Activated CD4-positive, alpha-beta T cell treated with anti-CD3 and anti-CD28 coated beads, Interleukin-2, Interleukin-6, amounts not matched to agents 100 ng/mL and 50 ng/mL, durations not matched to agents 16 hours and 8 hours (primary cell): ENCODE results near the gene STX10.
"Not testable (repeated sequence)": the region's sequence is repeated elsewhere in the genome, so short reads cannot be mapped to it uniquely, and the experiment has no call there.

Experiments
- DNase-seq: peaks from one replicate; pipeline ENCODE4 v3.0.0-alpha.2; 2020

Gene STX10

DNA sequence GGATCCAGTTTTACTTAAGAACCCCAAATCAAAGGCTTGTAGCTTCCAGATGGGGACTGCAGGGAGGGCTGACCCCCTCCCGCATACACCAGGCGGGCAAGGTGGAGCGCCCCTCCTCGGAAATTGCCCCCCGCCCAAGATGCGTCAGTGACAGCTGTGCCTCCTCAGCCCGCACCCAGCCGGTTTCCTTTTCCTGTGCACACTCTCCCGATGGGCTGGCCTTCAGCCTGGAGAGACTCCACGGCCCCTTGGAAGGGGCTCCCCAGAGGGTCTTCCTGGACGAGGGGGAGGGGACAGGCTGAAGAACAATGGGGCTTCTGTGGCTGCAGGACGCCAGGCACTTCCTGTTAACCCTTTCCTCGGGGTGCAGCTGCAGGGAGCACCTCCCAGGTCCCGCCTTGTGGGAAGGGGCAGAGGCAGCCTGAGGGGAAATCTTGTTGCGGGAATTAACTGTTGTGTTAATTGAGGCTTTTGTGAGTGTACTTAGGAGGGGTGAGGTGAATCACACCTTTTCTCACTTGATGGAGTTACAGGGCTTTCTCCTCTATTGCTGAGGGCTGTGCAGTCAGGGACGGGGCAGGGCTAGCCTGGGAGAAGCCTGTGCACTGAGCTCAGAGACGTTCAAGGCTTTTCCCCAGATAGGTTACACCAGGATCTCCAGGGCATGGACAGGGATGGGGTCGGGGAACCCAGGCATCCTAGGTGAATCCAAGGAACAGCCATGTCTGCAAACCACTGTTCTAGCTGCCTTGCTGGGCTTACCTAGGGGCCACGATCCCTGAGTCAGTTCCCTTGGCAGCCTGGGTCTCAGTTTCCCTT, 14.4 kb upstream of the STX10 start:
- peak; percentile 54 for DNase-seq

DNA sequence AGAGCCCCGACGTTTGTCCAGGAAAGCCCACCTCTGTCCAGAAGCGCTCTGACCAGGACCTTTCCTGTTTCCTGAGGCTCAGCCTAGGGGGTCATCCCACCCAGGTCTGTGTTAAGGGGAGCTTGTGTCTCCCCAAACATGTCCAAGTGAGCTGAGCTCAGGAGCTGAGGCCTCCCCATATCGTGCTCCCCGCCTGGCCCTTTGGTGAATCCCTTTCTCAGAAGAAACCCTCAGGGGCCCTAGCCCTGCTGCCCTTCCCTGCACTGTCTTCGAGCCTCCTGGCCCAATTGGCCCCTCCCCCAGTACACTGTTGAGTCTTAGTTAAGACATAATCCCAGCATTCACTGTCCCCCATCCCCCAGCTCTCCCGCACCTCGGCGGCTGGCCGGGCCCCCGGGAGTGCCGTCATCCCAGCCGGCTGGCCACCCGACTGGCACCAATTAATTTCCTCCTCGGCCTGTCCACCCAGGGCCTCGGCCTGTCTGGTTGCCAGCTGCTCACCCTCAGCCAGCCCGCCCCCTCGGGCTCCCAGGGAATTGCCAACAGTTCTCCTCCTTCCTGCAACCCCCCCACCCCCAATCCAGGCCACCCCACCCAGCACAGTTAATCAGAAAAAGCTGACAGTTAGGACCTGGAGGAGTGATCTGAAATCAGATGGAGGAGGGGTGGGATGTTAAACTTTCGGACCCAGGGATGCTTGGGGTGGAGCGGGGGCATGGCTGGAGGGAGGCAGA, 13.6 kb upstream of the STX10 start:
- peak; percentile 67 for DNase-seq

GRCh38 chr19:13162724-13163608, 12.8 kb upstream of the STX10 start:
- peak; percentile 97 for DNase-seq

DNA sequence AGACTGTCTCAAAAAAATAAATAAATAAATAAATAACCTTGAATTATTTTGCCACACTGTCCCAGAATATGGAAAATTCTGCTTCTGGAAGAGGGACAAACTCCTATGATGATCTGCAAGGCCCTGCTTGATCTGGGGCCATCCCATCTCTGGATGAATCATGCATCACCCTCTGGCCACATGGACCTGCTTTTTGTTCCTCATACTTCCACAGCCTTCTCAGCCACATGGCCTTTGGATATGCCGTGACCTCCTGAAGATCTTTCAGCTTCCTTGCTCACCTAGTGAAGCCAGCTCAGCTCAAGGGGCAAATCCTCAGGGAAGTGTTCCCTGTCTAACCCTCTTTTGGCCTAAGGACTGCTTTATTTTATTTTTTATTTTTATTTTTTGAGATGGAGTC, 10.4 kb upstream of the STX10 start:
- no peak for DNase-seq

DNA sequence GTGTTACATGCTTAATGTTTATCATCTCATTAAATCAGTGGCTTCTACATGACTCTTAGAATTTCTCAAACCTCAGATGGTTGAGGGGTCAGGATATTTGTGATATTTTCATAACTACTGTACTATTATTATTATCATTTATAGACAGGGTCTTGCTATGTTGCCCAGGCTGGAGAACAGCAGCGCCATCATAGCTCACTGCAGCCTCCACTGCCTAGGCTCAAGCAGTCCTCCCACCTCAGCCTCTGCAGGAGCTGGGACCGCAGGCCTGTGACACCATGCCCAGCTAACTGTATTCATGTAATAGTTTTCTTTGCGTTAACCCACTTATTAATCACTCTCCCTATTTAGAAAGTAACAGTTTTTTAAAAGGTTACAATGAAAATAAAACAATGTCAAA, 9.5 kb upstream of the STX10 start:
- no peak for DNase-seq

GRCh38 chr19:13155472-13156359, 5.5 kb upstream of the STX10 start:
- peak; percentile 82 for DNase-seq

- DNase-seq, result peak; percentile 84
Measured at GRCh38 chr19:13154911-13155471, 4.8 kb upstream of the STX10 start.

DNA sequence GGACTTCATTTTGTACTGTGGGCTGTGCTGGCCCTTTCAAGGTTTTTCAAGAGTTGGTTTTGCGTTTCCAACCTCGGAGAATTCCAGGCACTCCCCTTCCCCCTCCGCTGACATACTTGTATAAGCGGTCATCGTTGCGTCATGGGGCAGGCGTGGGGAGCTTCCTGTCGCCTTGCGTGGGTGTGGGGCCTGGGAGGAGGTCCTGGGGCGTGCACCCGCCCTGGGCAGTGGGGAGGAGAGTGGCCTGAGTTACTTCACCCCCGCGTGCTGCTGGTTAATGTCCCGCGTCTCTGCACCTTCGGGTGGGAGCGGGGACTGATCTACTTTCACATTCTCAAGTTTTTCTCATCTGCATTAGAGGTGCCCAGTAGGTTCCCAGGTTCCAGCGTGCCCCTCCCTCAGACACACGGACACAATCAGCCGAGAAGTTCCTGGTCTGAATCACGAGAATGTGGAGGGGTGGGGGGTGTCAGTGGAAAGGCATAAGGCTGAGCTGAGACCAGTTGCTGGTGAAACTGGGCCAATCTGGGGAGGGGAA, 4.1 kb upstream of the STX10 start:
- peak; percentile 77 for DNase-seq

- no peak for DNase-seq
Measured at GRCh38 chr19:13153569-13154240, 3.5 kb upstream of the STX10 start.

- peak; percentile 99 for DNase-seq
Measured at GRCh38 chr19:13152974-13153568, 2.9 kb upstream of the STX10 start.

DNA sequence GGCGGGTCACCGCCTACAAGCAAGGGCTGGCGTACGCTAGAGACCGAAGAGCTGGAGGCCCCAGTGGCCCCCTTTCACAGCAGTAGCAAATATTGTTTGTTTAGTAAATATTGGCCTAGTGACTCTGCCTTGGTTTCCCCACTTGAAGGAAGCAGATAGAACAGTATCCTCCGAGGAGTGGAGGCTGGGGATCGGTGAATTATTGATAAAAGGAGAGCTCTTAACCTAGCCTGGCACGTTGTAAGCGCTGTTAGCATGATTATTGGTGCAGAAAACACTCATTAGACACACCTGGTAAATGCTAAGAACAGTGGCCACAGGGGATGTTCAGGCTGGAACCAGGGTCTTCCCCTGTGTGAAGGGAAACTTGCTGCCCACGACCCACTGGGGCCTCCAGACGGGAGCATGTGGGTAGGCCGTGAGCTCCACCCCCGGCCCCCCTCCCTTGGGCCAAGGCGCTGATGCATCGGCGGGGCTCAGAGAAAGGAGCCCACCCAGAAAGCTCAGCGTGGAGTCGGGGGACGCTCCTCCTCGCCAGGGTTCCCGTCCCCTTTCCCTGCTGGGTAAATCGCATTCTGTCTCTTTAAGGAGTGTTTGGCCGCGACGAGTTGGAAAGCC, 2.3 kb upstream of the STX10 start:
- no peak for DNase-seq

DNA sequence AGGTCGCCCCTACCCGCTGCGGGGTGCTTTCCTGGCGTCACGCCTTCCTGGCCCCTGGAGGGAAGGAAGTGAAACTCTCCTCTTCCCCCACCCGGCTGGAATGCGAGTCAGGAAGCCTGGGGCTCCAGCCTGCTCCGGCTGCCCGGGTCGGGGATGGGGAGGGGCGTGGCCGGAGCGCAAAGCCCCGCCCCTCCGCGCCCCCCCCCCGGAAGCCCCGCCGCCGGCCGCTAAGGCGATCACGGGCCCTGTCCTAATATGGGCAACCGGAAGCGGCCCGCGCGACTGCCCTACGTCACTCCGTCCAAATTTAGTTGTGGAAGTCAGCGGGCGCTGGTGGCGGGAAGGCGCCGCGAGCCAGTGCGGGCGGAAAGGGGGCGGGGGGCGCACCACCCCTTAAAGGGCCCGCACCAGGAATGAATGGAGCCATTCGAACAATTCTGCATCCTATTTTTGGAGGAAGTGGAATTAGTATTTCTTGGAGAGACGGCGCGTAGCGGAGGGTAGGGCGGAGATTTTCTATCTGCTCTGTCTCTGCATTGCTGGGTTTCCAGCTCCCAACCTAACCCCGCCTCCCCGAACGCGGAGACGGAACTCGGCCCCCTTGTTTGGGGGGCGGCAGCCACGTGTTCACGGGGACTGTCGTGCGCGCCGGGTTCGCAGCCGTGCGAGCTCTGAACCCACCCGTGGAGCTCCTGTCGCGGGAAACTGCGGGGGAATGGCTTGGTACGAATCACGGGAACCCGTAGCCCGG, 1.6 kb upstream of the STX10 start:
- peak; percentile 97 for DNase-seq

DNA sequence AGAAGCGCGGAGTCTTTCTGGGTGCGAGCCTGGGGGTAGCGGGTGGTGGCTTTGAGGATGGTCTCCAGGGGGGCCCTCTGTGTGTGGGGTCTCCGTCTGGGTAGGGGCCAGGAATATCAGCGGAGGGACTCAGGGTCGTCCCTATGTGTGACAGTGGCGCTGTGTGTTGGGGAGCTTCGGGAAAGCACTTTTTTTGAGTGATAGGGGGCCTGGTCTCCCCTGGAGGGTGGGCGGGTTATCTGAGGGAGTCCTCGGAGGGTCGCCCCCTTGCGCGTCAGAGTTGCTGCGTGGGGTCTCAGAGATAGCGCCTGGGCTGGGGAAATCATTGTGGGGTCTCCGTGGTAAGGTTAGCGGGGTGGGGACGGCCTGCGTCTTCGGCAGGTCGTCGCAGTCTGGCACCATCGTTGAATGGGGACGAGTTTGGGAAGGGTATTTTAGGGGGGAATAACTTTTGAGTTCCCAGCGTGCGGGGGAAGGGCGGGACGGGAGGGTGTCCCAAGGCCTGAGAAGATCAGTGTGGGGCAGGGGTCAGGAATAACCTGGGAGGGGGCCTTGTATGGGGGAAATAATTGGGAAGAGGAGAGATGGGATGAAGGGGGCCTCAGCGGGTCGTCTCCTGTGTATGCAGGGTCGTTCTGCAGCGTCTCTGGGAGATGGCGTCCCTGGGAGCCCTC, 893 bp upstream of the STX10 start:
- DNase-seq, result peak; percentile 25

DNA sequence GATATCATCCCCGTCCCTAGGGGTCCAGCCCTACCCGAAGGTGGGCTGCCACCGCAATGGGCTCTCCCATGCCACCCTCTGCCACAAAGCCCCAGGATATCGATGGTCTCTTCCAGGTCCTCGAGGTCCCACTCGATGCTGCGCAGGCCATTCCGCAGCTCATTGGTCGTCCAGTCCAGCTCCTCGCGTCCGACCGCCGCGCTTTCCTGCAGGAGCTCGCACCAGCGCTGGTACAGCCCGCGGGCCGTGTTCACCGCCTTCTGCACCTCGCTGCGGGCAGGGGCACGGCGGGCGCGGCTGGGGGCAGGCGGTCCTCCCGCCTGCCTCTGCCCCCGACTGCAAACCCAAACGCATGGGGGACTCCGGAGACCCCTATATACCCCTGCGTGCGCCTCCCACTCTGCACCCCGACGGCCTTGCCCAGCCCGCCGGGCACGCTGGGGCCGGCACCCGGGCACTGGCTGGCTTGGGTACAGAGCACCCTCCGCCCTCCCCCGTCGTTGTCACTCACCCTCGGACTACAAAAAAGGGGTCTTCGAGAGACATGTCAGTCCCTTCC, 468 bp downstream of the STX10 start:
- DNase-seq, result peak; percentile 45

DNA sequence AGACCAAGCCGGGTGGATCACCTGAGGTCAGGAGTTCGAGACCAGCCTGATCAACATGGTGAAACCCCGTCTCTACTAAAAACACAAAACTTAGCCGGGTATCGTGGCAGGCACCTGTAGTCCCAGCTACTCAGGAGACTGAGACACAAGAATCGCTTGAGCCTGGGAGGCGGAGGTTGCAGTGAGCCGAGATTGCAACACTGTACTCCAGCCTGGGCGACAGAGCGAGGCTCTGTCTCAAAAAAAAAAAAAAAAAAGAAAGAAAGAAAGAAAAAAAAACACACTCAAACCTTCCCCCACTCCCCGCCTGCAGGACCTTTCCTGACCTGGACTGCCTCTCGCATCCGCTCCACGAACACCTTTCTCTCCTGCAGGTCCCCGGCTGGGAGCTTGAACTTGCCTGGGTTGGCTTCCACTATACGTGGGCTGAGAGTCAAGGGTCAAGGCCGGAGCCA, 975 bp downstream of the STX10 start:
- not testable (repeated sequence) for DNase-seq

DNA sequence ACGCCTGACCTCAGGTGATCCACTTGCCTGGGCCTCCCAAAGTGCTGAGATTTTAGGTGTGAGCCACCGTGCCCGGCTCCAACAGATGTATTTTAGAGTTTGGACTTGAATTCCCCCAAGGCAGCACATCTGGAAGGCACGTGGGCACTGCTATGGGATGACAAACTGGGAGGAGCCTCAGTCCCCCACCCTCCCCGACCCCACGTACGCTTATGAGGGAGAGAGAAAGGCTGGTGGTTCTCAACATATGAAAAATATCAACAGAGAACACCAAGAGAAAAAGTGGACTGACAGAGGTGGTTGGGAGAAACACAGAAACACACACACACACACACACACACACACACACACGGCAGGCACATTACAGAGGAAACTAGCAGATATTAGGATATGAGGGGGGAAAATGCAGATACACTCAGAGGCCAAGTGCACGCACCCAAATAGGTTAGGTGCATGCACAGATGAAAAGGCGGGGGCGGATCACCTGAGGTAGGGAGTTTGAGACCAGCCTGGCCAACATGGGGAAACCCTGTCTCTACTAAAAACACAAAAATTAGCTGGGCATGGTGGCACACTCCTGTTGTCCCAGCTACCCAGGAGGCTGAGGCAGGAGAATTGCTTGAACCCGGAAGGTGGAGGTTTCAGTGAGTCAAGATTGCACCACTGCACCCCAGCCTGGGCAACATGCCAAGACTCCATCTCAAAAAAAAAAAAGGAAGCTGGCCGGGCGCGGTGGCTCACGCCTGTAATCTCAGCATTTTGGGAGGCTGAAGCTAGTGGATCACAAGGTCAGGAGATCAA, 3.2 kb downstream of the STX10 start:
- DNase-seq, result no peak

DNA sequence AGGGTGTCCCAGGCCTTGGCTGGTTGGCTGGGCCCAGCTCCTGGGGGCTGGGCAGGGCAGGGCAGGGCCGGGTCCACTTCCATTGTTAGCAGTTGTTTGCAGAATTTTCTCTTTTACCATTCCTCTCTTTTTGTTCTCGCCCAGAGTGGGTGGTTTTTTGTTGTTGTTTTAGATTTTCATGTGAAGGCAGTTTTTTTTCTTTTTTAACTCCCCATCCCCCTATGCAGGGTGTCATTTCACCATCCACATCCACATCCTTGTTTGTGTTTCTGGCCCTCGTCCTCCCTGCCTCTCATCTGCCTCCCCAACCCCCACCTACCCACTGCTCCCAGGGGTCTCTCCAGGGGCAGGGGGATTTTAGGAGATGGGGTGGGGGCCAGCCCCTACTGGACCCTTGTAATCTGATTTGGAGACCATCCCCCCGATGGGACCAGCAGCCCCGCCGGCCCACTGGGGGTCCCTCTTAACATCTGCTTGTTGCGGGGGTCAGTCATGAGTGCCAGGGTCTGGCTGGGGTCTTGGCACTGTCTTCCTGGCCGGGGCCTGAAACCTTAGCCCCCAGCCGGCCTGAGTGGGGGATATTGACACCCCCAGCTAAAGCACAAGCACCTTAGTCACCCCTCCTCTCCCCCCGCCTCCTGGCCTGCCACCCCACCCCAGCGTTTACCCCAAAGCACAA, 10.4 kb downstream of the STX10 start:
- DNase-seq, result no peak
